HG03439 (cell line): ENCODE measurements around the gene EHBP1L1.
"Not testable (repeated sequence)": the region's sequence is repeated elsewhere in the genome, so short reads cannot be mapped to it uniquely, and the experiment has no call there.

Experiments
- ATAC-seq: cut with Tn5 transposase; IDR thresholded peaks from one replicate; pipeline ENCODE4 v1.9.1; 2021; ENCODE audit warnings: mild to moderate bottlenecking, moderate library complexity; ENCODE audit not compliant: unreplicated experiment

The EHBP1L1 gene

GRCh38 chr11:65560555-65561418 lies 15.1 kb upstream of the EHBP1L1 start:
- no peak for ATAC-seq

GRCh38 chr11:65562020-65562419 lies 13.8 kb upstream of the EHBP1L1 start:
- no peak for ATAC-seq

GRCh38 chr11:65562788-65563187 lies 13.1 kb upstream of the EHBP1L1 start:
- no peak for ATAC-seq

- no peak for ATAC-seq
These were observed 12.3 kb upstream of the EHBP1L1 start for GRCh38 chr11:65563601-65564000.

- not testable (repeated sequence) for ATAC-seq
These were observed 10.8 kb upstream of the EHBP1L1 start for GRCh38 chr11:65564879-65565559.

GRCh38 chr11:65565624-65566453 lies 10.0 kb upstream of the EHBP1L1 start:
- no peak for ATAC-seq

- peak; percentile 1 for ATAC-seq
These were observed 6.5 kb upstream of the EHBP1L1 start for GRCh38 chr11:65569164-65569972.

GRCh38 chr11:65569973-65570918 lies 5.6 kb upstream of the EHBP1L1 start, which contains the start of gene ZNRD2:
Gene ZNRD2 (plus strand): TSS chr11:65570477. CDS start chr11:65570492, 15 bp downstream.
- peak; percentile 61 for ATAC-seq

- no peak for ATAC-seq
These were observed 4.4 kb upstream of the EHBP1L1 start for GRCh38 chr11:65571420-65571819.

GRCh38 chr11:65571940-65572339 lies 3.9 kb upstream of the EHBP1L1 start:
- no peak for ATAC-seq

GRCh38 chr11:65572356-65573051 lies 3.3 kb upstream of the EHBP1L1 start, which contains the start of gene FAM89B:
Gene FAM89B (plus strand): TSS chr11:65572538. CDS start chr11:65572670, 132 bp downstream.
- ATAC-seq = no peak

- no peak for ATAC-seq
These were observed 2.3 kb upstream of the EHBP1L1 start for GRCh38 chr11:65573391-65574079.

GRCh38 chr11:65574109-65574810 lies 1.6 kb upstream of the EHBP1L1 start:
- peak; percentile 27 for ATAC-seq

GRCh38 chr11:65574811-65575567 lies 864 bp upstream of the EHBP1L1 start:
- ATAC-seq = no peak

- no peak for ATAC-seq
These were observed 496 bp downstream of the EHBP1L1 start for GRCh38 chr11:65576232-65576866.
